SK-N-SH (cell line): ENCODE data around the gene RYR3. TPM values are rescaled to one million over a fixed set of nuclear protein-coding genes. Genes with fewer than 3 reads are reported as not detected.

Source experiments
- CTCF ChIA-PET: fragments of 300-600, 350-600 bp; formaldehyde crosslinking; extraction: SDS; loops from one replicate; lab custom pipeline; 2021; lab: Yijun Ruan, JAX
- POLR2A ChIA-PET: fragments of 350-600 bp; sonication (Branson Sonifier 250); formaldehyde crosslinking; extraction: SDS; loops from one replicate; lab custom pipeline; 2020; ENCODE audit warnings: antibody characterized with exemption, inconsistent platforms; lab: Yijun Ruan, JAX
- DNase-seq: peaks from one replicate; pipeline ENCODE4 v3.0.0; 2012
- H2AFZ ChIP-seq: fragments of 200-600 bp; sonication (generic); 2 replicates; pipeline ENCODE4 v1.8.1; 2016; ENCODE audit warnings: antibody characterized with exemption, mild to moderate bottlenecking, low read depth
- H3F3A ChIP-seq: fragments of 200-600 bp; sonication (generic); replicated peaks from 2 replicates; pipeline ENCODE3; 2016; ENCODE audit warnings: antibody characterized with exemption, mild to moderate bottlenecking; ENCODE audit not compliant: insufficient read depth
- H3K27ac ChIP-seq, 2 experiments: fragments of 200-500 bp in 1 of 2; fragments of 200-600 bp in 1 of 2; sonication (Bioruptor generic) in 1 of 2; sonication (generic), shearing (Covaris generic) in 1 of 2; 2 replicates each; pipeline versions ENCODE4 v1.5.1 to v1.6.1; 2014 to 2016; ENCODE audit warnings: low read depth in 2 of 2, inconsistent platforms in 1 of 2, low read length in 1 of 2, mild to moderate bottlenecking in 1 of 2, mixed read lengths in 1 of 2
- H3K27me3 ChIP-seq: fragments of 200-600 bp; sonication (generic), shearing (Covaris generic); 2 replicates; pipeline ENCODE4 v1.6.1; 2016; ENCODE audit warnings: mixed run types; ENCODE audit not compliant: insufficient read depth
- H3K36me3 ChIP-seq, 2 experiments: fragments of 200-500 bp in 1 of 2; fragments of 200-600 bp in 1 of 2; sonication (Bioruptor generic) in 1 of 2; sonication (generic) in 1 of 2; replicated peaks in 1 of 2; 2 replicates each; pipeline versions ENCODE3 to v1.5.1; 2014 to 2016; ENCODE audit warnings: low read length in 1 of 2, mild to moderate bottlenecking in 1 of 2; ENCODE audit not compliant: insufficient read depth in 2 of 2, control insufficient read depth in 1 of 2
- H3K4me1 ChIP-seq, 2 experiments: fragments of 200-500 bp in 1 of 2; fragments of 200-600 bp in 1 of 2; sonication (Bioruptor generic) in 1 of 2; sonication (generic), shearing (Covaris generic) in 1 of 2; 2 replicates each; pipeline versions ENCODE4 v1.5.1 to v1.6.1; 2014 to 2016; ENCODE audit warnings: low read depth in 1 of 2, low read length in 1 of 2, mixed run types in 1 of 2; ENCODE audit not compliant: insufficient read depth in 2 of 2, control insufficient read depth in 1 of 2
- H3K4me2 ChIP-seq: fragments of 200-600 bp; sonication (generic), shearing (Covaris generic); 2 replicates; pipeline ENCODE4 v1.6.1; 2017; ENCODE audit warnings: mixed run types
- H3K4me3 ChIP-seq, 2 experiments: fragments of 200-500 bp in 1 of 2; fragments of 200-600 bp in 1 of 2; sonication (Bioruptor generic) in 1 of 2; sonication (generic), shearing (Covaris generic) in 1 of 2; 2 replicates each; pipeline versions ENCODE4 v1.5.1 to v1.8.1; 2014 to 2016; ENCODE audit warnings: low read depth in 2 of 2, inconsistent platforms in 1 of 2, low read length in 1 of 2, mild to moderate bottlenecking in 1 of 2, mixed read lengths in 1 of 2, moderate library complexity in 1 of 2
- H3K79me2 ChIP-seq: fragments of 200-600 bp; sonication (generic); 2 replicates; pipeline ENCODE4 v1.8.1; 2017; ENCODE audit warnings: mild to moderate bottlenecking; ENCODE audit not compliant: insufficient read depth
- H3K9ac ChIP-seq: fragments of 200-600 bp; sonication (generic); 2 replicates; pipeline ENCODE4 v1.6.1; 2017; ENCODE audit warnings: mixed run types
- H3K9me2 ChIP-seq: fragments of 200-600 bp; sonication (generic); 2 replicates; pipeline ENCODE4 v1.6.1; 2017; ENCODE audit warnings: mixed run types
- H3K9me3 ChIP-seq: fragments of 200-600 bp; sonication (generic); 2 replicates; pipeline ENCODE4 v1.6.1; 2017; ENCODE audit warnings: mixed run types, mild to moderate bottlenecking, moderate library complexity
- H4K20me1 ChIP-seq: fragments of 200-600 bp; sonication (generic); 2 replicates; pipeline ENCODE4 v1.6.1; 2017; ENCODE audit warnings: mild to moderate bottlenecking, mixed run types; ENCODE audit not compliant: insufficient read depth
- CHD2 ChIP-seq: fragments of 150-350 bp; IDR thresholded peaks from 2 replicates; pipeline ENCODE4 v1.6.1; 2018; ENCODE audit warnings: low read length; ENCODE audit not compliant: partially characterized antibody
- ELF1 ChIP-seq: IDR thresholded peaks from 2 replicates; pipeline ENCODE4 v1.4.0; 2012
- FOXM1 ChIP-seq: IDR thresholded peaks from 2 replicates; pipeline ENCODE4 v1.4.0; 2012; ENCODE audit warnings: low read depth, mild to moderate bottlenecking
- NFIC ChIP-seq: IDR thresholded peaks from 2 replicates; pipeline ENCODE4 v1.4.0; 2012; ENCODE audit warnings: borderline replicate concordance
- POLR2AphosphoS5 ChIP-seq: IDR thresholded peaks from 2 replicates; pipeline ENCODE4 v1.6.1; 2012; ENCODE audit warnings: low read depth, low read length
- RAD21 ChIP-seq: IDR thresholded peaks from 2 replicates; pipeline ENCODE4 v1.6.1; 2012; ENCODE audit warnings: mild to moderate bottlenecking, low read length
- SMC3 ChIP-seq: IDR thresholded peaks from 2 replicates; pipeline ENCODE4 v1.6.1; 2012; ENCODE audit warnings: low read depth, low read length, improper control_type of control experiment
- TAF1 ChIP-seq: IDR thresholded peaks from 2 replicates; pipeline ENCODE4 v1.6.1; 2012; ENCODE audit warnings: low read depth, mild to moderate bottlenecking, low read length, moderate library complexity, borderline replicate concordance
- YY1 ChIP-seq: IDR thresholded peaks from 2 replicates; pipeline ENCODE4 v1.4.0; 2012; ENCODE audit warnings: low read depth, mild to moderate bottlenecking
- WGBS: methylation state at CpG from one replicate; pipeline ENCODE4 v1.1.6; 2017; ENCODE audit warnings: low lambda C conversion rate; 5-methylcytosine and 5-hydroxymethylcytosine counted together
- polyA plus RNA-seq, 3 experiments: library from polyadenylated mRNA; depleted of rRNA; stranded (reverse); fragments of >200 nt; gene quantifications; 2 replicates each; pipeline ENCODE4 v1.2.3, GENCODE V29; 2012
- TF ChIP-seq, protein P1 (sequence below): fragments of 150-350 bp; IDR thresholded peaks from 2 replicates; pipeline ENCODE4 v1.6.1; 2017; ENCODE audit warnings: antibody characterized with exemption, low read length, low read depth, borderline replicate concordance
- TF ChIP-seq, protein P2 (sequence below): IDR thresholded peaks from 2 replicates; pipeline ENCODE4 v1.4.0; 2012; ENCODE audit warnings: low read depth
- TF ChIP-seq, protein P3 (sequence below): IDR thresholded peaks from 2 replicates; pipeline ENCODE4 v1.6.1; 2012; ENCODE audit warnings: mild to moderate bottlenecking, low read depth, low read length, moderate library complexity

The RYR3 gene
- polyA plus RNA-seq, 1 of the 3 experiments (the other 2 are of a cell fraction): 0.02 TPM

DNA sequence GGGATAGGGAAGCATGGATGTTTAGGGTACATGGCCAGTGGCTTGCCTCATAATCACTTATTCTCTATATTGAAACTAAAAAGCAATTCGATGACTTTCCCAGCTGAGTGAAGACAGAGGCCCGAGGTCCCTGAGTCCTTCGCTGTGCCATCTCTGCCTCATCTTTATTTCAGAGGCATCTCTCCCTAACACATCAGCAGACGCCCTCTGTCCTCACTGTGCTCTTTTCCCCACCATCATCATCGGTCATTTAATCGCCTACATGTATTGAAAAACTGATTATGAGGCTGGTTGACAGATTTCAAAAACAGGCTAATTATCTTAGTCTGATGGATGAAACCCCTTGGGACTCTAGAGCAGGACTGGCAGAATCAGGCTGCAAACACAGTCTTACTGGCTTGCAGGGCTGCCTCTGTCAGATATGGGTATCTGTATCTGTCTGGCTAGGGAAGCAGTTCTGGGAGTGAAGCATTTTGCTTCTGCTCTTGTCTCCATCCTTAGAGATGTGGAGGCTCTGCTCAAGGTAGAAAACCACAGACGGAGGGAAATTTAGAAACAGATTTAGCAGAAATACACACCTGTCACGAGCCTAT, 366.6 kb downstream of the RYR3 start:
- Histone ChIP-seq H2AFZ (no peak overlapping the region), H4K20me1 (no peaks in the 10 kb centered on the region), H3K27me3 (no peaks in the 10 kb centered on the region; the same call in 1 of the 2 replicates), H3K4me3 (no peak overlapping the region), H3K4me2 (no peak overlapping the region), H3K79me2 (no peaks in the 10 kb centered on the region), H3K4me1 (no peaks in the 10 kb centered on the region), H3K36me3 (no peaks in the 10 kb centered on the region), H3F3A (no peaks in the 10 kb centered on the region), H3K9me2 (no peaks in the 10 kb centered on the region), H3K9ac (no peak overlapping the region), H3K9me3 (no peaks in the 10 kb centered on the region), H3K27ac (no peak overlapping the region)
- DNase-seq: no peak
- WGBS: 60% methylated on average over 8 of the region's 8 CpGs
- ChIA-PET CTCF (interaction anchor here (2.1 kb wide), 1 partner anchor 385 kb away, joined by 8 read pairs; no protein-coding TSS in a partner anchor), POLR2A (no interaction called here)
- TF ChIP-seq NFIC (no peak), TAF1 (no peak), YY1 (no peak), POLR2AphosphoS5 (no peak), CHD2 (no peak)
- TF ChIP-seq, protein P1, sequence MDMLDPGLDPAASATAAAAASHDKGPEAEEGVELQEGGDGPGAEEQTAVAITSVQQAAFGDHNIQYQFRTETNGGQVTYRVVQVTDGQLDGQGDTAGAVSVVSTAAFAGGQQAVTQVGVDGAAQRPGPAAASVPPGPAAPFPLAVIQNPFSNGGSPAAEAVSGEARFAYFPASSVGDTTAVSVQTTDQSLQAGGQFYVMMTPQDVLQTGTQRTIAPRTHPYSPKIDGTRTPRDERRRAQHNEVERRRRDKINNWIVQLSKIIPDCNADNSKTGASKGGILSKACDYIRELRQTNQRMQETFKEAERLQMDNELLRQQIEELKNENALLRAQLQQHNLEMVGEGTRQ: no peak

DNA sequence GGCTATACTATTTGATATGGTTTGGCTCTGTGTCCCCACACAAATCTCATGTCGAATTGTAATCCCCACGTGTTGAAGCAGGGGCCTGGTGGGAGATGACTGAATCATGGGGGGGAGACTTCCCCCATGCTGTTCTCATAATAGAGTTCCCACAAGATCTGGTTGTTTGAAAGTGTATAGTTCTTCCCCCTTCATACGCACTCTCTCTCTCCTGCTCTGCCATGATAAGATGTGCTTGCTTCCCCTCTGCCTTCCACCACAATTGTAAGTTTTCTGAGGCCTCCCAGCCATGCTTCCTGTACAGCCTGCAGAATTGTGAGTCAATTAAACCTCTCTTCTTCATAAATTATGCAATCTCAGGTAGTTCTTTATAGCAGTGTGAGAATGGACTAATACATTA, 367.4 kb downstream of the RYR3 start:
- H3K4me1 ChIP-seq: no peaks in the 10 kb centered on the region
- H3K79me2 ChIP-seq: no peaks in the 10 kb centered on the region
- no peaks in the 10 kb centered on the region for H3K9me2 ChIP-seq
- POLR2A ChIA-PET: no interaction called here
- H3K27me3 ChIP-seq: no peaks in the 10 kb centered on the region; the same call in 1 of the 2 replicates
- DNase-seq: no peak
- no peak overlapping the region for H3K27ac ChIP-seq
- no peaks in the 10 kb centered on the region for H3K9me3 ChIP-seq
- H3F3A ChIP-seq: no peaks in the 10 kb centered on the region
- CTCF ChIA-PET: interaction anchor here (0.6 to 2.1 kb wide), 2 partner anchors 23 to 386 kb away, joined by 3 to 8 read pairs; no protein-coding TSS in a partner anchor
- H3K9ac ChIP-seq: no peak overlapping the region
- no peak overlapping the region for H3K4me2 ChIP-seq
- no peaks in the 10 kb centered on the region for H4K20me1 ChIP-seq
- H3K36me3 ChIP-seq: no peaks in the 10 kb centered on the region
- WGBS: 60% methylated on average over 3 of the region's 3 CpGs
- no peak overlapping the region for H2AFZ ChIP-seq
- TF ChIP-seq CHD2: no peak
- TF ChIP-seq, protein P2, sequence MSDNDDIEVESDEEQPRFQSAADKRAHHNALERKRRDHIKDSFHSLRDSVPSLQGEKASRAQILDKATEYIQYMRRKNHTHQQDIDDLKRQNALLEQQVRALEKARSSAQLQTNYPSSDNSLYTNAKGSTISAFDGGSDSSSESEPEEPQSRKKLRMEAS: no peak
- TF ChIP-seq RAD21: no peak
- no peak for TF ChIP-seq SMC3
- TF ChIP-seq FOXM1: no peak
- TF ChIP-seq, protein P3, sequence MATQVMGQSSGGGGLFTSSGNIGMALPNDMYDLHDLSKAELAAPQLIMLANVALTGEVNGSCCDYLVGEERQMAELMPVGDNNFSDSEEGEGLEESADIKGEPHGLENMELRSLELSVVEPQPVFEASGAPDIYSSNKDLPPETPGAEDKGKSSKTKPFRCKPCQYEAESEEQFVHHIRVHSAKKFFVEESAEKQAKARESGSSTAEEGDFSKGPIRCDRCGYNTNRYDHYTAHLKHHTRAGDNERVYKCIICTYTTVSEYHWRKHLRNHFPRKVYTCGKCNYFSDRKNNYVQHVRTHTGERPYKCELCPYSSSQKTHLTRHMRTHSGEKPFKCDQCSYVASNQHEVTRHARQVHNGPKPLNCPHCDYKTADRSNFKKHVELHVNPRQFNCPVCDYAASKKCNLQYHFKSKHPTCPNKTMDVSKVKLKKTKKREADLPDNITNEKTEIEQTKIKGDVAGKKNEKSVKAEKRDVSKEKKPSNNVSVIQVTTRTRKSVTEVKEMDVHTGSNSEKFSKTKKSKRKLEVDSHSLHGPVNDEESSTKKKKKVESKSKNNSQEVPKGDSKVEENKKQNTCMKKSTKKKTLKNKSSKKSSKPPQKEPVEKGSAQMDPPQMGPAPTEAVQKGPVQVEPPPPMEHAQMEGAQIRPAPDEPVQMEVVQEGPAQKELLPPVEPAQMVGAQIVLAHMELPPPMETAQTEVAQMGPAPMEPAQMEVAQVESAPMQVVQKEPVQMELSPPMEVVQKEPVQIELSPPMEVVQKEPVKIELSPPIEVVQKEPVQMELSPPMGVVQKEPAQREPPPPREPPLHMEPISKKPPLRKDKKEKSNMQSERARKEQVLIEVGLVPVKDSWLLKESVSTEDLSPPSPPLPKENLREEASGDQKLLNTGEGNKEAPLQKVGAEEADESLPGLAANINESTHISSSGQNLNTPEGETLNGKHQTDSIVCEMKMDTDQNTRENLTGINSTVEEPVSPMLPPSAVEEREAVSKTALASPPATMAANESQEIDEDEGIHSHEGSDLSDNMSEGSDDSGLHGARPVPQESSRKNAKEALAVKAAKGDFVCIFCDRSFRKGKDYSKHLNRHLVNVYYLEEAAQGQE: no peak
- no peak for TF ChIP-seq ELF1
- TF ChIP-seq, all 33 proteins: peak for 0
- H3K4me3 ChIP-seq: no peak overlapping the region
